DOHH2 (cell line): ENCODE data around the gene FOXP2.

Source experiments
- CTCF ChIP-seq: fragments of 200-600 bp; sonication (generic); IDR thresholded peaks from one replicate; pipeline ENCODE4 v1.5.1; 2014; ENCODE audit warnings: antibody characterized with exemption, mild to moderate bottlenecking, low read depth, low read length; ENCODE audit not compliant: poor library complexity, severe bottlenecking
- EZH2phosphoT487 ChIP-seq: fragments of 200-600 bp; sonication (generic); IDR thresholded peaks from 2 replicates; pipeline ENCODE4 v1.6.1; 2017; ENCODE audit warnings: borderline replicate concordance, mild to moderate bottlenecking, antibody characterized with exemption, low read length, moderate library complexity, mixed read lengths

- TF ChIP-seq CTCF (no peak), EZH2phosphoT487 (no peak)
Observed at GRCh38 chr7:114554781-114555537, 140.3 kb downstream of the FOXP2 start.
